Measurements from ENCODE around the gene ZNF746. TPM values are rescaled to one million over a fixed set of nuclear protein-coding genes. Genes with fewer than 3 reads are reported as not detected.

ZNF746 gene
- total RNA-seq, 1 experiment from 2014 or later = 22.7 TPM

GRCh38 chr7:149432121-149432691 is 65.4 kb downstream of the ZNF746 start:
- DNase-seq (ENCODE audit: extremely low read depth, low read depth) = no peak

GRCh38 chr7:149431486-149432120 is 66.0 kb downstream of the ZNF746 start:
- DNase-seq (ENCODE audit: extremely low read depth, low read depth) = no peak

- no peak for DNase-seq (ENCODE audit: extremely low read depth, low read depth)
Measured at GRCh38 chr7:149430192-149430591, 67.4 kb downstream of the ZNF746 start.

- no peak for DNase-seq (ENCODE audit: extremely low read depth, low read depth)
Measured at GRCh38 chr7:149427893-149428292, 69.7 kb downstream of the ZNF746 start.

- DNase-seq (ENCODE audit: extremely low read depth, low read depth) = no peak
Measured at GRCh38 chr7:149427096-149427680, 70.4 kb downstream of the ZNF746 start.

- DNase-seq (ENCODE audit: extremely low read depth, low read depth) = no peak
Measured at GRCh38 chr7:149423449-149424110, 74.0 kb downstream of the ZNF746 start.

- DNase-seq (ENCODE audit: extremely low read depth, low read depth) = no peak
Measured at GRCh38 chr7:149422914-149423301, 74.7 kb downstream of the ZNF746 start.

Other genes with a start within 250 kb of the ZNF746 start
- gene ZNF783, start 235.6 kb downstream of the ZNF746 start, total RNA-seq (2014; rRNA removed; shearing (Covaris generic)) = 3.0 and 3.7 TPM in 2 replicates
- gene ZNF777, start 36.7 kb downstream of the ZNF746 start, total RNA-seq (2014; rRNA removed; shearing (Covaris generic)) = 9.1 and 10.1 TPM in 2 replicates